ENCODE results near the gene TSHZ2.

DNA sequence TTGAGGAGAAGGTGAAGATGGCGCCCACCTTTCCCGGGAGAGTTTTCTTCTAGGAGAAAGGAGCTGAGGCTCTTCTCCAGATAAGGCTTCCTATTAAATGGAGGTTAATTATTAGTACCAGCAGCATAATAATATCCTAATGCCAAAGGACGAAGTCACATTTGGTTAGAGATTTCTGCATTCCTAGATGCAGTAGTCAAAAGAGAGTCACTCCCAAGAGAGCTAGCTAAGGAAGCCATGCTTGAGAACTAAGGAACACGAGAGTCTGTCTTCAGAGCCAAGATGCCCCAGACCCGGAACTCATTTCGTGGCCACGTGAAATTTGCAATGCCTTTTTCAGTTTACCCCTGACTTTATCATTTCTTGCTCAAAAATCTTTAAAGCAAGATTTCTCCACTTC lies 132.7 kb downstream of the TSHZ2 start:
- TF ChIP-seq SMAD4 (CRISPR knock-in tag; IDR thresholded peaks at IDR 0.05) (no peak), IRF2 (CRISPR knock-in tag; IDR thresholded peaks at IDR 0.05; ENCODE audit: borderline replicate concordance, low read depth) (no peak), ETV6 (CRISPR knock-in tag; IDR thresholded peaks at IDR 0.05) (no peak), NR3C1 (CRISPR knock-in tag; conservative IDR thresholded peaks at IDR 0.05; ENCODE audit: low read depth) (no peak)
- TF ChIP-seq, protein P1, sequence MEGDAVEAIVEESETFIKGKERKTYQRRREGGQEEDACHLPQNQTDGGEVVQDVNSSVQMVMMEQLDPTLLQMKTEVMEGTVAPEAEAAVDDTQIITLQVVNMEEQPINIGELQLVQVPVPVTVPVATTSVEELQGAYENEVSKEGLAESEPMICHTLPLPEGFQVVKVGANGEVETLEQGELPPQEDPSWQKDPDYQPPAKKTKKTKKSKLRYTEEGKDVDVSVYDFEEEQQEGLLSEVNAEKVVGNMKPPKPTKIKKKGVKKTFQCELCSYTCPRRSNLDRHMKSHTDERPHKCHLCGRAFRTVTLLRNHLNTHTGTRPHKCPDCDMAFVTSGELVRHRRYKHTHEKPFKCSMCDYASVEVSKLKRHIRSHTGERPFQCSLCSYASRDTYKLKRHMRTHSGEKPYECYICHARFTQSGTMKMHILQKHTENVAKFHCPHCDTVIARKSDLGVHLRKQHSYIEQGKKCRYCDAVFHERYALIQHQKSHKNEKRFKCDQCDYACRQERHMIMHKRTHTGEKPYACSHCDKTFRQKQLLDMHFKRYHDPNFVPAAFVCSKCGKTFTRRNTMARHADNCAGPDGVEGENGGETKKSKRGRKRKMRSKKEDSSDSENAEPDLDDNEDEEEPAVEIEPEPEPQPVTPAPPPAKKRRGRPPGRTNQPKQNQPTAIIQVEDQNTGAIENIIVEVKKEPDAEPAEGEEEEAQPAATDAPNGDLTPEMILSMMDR (IDR thresholded peaks at IDR 0.05) = no peak

All from WTC11 (cell line).